ENCODE measurements around the gene SPAG8.

SPAG8 gene

DNA sequence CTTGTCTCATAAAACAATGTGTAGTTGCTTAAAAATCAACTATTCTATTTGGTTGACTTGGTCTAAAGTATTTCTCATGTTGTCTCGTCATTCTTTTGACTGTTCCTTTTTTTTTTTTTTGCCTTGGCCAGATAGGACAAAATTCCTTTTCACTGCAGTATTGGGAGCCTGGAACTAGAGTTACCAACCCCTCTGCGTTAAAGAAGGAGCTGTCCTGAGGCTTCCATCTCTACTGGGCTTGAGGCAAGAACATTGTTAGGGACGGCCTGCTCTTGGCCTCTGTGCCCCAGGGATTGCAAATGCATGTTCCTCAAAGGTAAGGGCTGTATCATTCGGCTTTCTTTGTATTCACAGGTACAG is 22.1 kb downstream of the SPAG8 start:
- Histone ChIP-seq H3K4me3 (no peak overlapping the region), H3K27ac (no peak overlapping the region)

DNA sequence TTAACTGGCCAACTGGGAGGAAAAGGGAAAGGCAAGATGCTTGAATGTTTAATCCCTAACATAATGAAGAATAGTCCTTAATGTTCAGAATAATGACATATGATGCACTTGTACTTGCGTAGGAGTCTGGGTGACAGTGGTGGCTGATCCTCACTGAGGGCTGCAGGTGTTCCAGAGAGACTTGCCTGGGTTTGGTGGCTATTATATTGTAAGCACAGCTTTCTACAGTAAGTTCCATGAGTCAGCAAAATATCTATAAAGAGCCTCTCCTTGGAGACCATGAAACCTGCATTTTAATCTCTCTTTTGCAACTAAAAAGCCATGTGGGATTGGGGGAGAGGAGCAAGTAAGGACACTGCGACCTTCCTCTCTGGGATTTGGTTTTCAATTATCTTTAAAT is 22.5 kb downstream of the SPAG8 start:
- no peak overlapping the region for H3K27ac ChIP-seq
- H3K4me3 ChIP-seq: no peak overlapping the region

DNA sequence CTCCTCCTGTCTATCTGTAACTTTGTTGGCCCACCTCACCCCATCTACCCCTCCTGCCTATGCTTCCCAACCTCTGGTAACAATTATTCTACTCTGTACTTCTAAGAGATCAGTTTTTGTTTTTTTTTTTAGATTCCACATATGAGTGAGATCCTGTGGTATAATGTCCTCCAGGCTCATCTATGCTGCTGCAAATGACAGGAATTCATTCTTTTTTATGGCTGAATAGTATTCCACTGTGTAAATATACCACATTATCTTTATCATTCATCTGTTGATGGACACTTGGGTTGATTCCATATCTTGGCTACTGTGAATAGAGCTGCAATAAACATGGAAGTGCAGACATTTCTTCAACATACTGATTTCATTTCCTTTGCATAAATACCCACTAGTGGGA is 28.6 kb downstream of the SPAG8 start:
- H3K4me3 ChIP-seq: no peak overlapping the region

DNA sequence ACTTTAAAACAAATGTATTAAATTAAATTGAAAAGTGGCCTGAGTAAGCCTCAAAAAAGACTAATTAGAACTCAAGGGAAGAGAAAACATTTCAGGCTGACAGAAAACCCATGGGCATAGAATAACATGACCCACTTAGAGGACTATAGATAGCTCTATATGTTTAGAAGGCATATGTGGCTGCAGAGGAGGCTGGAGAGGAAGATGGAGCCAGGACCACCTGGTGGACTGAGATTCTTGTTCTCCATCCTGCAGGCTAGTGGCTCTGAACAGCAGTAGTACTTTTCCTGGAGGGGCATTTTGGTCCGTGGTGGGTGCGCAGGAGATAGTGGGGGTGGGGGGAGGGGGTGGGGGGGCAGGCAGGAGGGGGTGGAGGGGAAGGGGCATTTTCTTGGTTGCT is 31.0 kb downstream of the SPAG8 start:
- Histone ChIP-seq H3K27ac (no peak overlapping the region), H3K4me3 (no peak overlapping the region)

More for the DNA sequence above, 28.6 kb downstream of the SPAG8 start:
- H3K27ac ChIP-seq: no peak overlapping the region

DNA sequence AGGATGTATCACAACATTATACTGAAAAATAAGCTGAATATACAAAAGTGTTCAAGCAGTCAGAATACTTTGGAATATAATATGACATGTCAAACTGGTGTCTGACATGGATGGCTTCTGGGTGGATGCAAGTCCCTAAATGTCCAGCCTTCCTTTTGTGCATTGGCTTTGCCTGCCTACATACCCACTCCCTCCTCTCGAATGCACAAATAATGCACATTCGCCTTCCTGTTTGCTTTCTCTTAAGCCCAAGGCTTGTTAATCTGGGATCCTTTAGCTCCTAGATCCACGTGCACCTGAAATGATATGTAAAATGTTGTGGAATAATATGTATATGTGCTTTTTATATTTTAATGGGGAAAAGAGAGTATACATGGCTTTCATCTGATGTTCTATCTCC is 33.6 kb downstream of the SPAG8 start:
- Histone ChIP-seq H3K27ac (no peak overlapping the region), H3K4me3 (no peak overlapping the region)

DNA sequence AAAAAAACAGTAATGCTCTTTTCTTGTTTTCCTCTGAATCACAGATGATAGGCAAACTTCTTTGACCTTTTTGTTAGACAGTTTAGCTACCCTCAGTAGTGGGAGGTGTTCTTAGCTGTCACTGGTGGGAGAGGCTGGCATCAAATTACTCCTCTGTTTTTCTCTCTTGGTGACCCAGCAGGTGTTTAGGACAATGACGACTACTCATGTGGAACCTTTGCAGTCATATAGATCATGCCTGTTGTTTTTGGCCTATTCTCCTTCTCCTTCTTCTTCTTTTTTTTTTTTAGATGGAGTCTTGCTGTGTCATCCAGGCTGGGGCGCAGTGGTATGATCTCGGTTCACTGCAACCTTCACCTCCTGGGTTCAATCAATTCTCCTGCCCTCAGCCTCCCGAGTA is 36.0 kb downstream of the SPAG8 start:
- Histone ChIP-seq H3K27ac (peak overlapping the region in 1 of 21 experiments; percentile 8), H3K4me3 (no peak overlapping the region)

DNA sequence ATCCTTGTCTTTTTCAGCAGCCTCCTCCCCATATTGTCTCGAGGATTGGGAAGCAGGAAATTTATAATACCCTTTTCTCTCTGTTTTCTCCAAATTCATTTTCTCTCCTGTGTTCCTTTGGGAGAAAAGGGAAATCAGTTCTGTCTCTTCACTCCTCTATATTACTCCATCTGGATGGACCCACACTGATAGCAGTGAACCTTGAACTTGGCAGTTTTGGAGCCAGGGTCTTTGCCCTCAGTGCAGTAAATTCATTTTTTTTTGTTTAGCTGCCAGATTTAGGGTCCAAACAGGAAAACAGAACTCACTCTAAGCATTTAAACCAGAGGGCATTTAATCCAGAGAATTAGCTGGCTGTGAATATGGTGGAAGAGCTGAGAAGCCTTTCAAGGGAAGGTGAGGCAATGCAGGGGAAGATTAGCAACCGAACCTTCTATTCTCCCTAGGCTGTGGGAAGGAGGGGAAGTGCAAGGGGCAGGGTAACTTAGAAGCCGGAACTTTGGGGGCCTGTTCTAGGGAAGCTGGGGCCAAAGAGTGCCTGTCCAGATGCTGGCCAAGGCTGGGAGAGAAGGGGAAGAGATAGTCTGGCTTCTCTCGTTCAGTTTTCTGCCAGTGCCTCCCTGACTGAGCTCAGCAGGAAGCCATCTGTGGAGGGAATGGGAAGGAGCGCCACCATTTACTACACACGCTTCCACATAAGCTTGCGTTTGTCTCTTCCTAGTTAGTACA is 37.0 kb downstream of the SPAG8 start:
- H3K4me3 ChIP-seq: no peak overlapping the region
- no peak overlapping the region for H3K27ac ChIP-seq

DNA sequence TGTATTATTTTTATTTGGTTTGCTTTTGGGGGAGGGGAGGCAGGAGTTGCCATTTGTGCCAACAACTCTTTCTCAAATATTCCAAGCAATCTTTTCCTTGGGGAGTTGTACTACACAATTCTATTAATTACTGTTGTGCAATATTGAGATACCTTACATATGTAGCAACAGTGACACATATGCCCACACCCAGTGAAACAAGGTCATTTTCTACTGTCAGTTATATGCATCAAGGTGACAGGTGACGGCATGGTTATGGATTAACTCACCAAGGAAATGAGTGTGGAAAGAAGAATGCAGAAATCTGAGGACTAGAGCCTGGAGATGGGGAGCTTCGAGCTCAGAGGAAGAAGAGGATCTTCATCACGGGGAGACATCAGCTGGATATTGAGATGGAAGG is 40.1 kb downstream of the SPAG8 start:
- H3K4me3 ChIP-seq: no peak overlapping the region
- peak overlapping the region in 1 of 21 experiments; percentile 16 for H3K27ac ChIP-seq

DNA sequence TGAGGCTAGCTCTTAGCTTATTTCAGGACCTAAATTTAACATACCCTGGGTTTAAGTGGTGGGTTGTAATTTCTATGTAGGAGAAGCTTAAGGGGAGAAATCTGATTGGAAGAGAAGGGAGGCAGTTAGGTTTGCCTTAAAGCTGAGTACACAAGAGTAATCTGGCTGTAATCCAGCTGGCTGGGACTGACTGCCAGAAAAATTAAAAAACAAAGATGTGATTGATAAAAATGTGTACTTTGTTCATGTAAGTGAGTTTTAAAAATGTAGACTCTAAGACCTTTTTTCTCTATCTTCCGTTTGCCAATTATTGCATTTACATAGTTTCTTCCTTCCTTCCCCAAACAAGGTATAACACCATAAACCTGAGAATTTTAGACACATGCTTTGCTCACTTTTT is 40.5 kb downstream of the SPAG8 start:
- Histone ChIP-seq H3K27ac (peak overlapping the region in 2 of 21 experiments; percentile 16 to 22), H3K4me3 (no peak overlapping the region)

DNA sequence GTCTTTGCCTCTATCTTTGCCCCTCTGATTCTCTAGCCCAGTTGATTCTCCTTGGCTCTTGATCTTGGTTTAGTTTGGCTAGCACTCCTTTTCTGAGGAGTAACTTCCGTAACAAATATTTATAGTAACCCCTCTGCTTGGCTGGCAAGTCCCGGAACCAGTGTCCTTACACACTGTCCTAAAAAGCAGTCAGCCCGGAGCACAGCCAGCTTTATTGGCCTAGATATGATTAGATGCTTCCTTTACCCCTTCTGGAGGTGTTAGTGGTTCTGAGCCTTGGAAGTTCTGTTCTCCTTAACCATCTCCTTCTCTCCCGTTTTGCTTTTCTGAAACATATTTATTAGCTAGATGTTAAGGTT is 41.0 kb downstream of the SPAG8 start:
- no peak overlapping the region for H3K4me3 ChIP-seq
- peak overlapping the region in 3 of 21 experiments; percentile 10 to 22 (median 16) for H3K27ac ChIP-seq

DNA sequence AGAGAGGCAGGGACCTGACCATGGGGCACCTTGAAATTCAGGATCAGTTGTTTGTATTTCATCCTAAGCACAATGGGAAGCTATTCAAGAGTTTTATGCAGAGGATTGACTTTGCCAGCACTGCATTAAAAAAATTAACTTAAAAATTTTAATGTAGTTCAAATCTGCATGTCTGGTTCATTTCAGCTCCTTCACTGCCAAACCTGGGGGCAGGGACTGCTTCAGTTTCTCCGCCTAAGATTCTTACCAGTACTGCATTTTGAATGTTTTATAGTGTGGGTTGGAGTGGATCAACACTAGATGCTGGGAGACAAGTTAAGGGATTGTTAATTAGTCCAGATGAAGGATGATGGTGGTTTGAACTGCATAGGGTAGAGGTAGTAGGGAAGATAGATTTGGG is 42.3 kb downstream of the SPAG8 start:
- H3K4me3 ChIP-seq: no peak overlapping the region
- H3K27ac ChIP-seq: no peak overlapping the region

DNA sequence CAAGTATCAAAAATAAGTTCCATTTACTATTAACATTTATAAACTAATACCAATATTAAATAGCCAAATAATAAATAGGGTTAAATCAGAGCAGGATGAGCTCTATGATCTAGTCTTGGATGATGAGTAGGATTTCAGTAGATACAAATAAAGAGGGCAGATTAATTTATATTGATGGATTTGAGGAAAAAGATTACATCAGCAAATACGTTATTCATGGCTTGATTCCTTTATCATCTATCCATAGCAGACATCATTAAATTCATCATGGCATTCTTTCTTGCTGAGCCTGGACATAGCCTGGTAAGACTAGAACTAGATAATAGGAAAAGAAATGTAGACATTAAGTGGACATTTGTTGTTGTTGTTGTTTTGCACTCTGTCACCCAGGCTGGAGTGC is 44.6 kb downstream of the SPAG8 start:
- H3K27ac ChIP-seq: no peak overlapping the region
- no peak overlapping the region for H3K4me3 ChIP-seq

DNA sequence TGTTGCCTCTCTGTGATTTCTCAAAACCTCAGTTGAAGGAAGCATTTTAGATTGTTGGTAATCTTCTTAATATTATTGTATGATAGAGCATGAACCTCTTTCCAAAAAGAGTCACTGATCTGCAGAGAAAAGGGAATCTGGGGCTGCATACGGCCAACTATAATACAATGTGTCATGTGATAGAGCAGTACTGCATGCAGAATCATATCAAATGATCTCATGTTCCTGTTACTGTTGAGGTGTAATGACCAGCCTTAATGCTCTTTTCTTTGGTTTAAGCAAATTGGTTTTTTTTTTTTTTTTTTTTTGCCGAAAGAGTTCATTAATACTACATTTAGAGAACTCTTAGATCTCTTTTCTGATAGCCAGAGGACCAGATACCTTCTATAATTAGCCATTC is 45.1 kb downstream of the SPAG8 start:
- no peak overlapping the region for H3K27ac ChIP-seq
- H3K4me3 ChIP-seq: no peak overlapping the region

DNA sequence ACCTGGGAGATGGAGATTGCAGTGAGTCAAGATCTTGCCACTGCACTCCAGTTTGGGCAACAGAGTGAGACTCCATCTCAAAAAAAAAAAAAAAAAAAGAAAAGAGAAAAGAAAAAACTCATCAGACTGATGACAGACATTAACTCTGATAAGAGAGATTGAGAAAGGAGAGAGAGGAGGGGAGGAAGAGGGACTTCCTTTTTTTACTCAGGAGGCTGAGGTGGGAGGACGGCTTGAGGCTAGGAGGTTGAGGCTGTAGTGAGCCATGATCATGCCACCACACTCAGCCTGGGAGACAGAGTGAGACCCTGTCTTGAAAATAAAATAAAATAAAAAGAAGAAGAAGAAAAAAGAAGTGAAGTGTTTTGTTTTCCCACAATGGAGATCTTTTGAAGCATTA is 48.3 kb downstream of the SPAG8 start:
- H3K27ac ChIP-seq: no peak overlapping the region
- H3K4me3 ChIP-seq: no peak overlapping the region

DNA sequence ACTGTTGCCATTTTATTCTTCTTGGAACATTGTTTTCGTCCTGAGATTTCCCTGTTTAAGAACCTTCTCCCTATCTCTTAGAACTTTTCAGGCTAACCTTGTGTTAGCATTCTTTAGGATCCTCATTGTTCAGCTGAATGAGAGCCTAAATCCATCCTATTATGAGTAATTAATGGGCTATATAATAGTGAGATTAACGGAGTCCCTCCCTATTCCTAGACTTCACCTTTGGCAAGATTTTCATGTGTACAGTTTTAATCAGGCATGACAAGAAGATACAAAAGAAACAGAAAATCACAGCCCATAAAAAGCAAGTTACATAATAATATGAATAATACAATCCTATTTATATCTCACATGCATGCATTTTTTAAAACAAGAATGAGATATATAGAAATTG is 48.9 kb downstream of the SPAG8 start:
- Histone ChIP-seq H3K4me3 (no peak overlapping the region), H3K27ac (no peak overlapping the region)

DNA sequence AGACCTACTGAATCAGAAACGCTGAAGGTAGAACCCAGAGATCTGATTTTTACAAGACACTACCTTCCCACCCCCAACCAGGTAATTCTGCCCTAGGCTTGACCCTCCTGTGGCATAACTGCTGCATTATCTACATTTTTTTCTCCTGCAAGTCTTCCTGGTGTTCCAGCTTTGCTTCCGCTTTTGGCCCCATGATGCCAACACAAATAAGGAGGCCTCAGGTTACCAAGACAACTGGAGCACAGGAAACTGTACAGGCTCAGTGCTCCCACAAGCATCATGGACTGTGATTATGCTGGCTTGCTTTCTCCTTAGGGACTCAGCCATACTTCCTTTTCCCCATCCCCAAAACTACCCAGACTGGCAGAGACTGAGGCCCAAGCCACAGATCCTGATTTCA is 51.4 kb downstream of the SPAG8 start:
- Histone ChIP-seq H3K4me3 (no peak overlapping the region), H3K27ac (no peak overlapping the region)

DNA sequence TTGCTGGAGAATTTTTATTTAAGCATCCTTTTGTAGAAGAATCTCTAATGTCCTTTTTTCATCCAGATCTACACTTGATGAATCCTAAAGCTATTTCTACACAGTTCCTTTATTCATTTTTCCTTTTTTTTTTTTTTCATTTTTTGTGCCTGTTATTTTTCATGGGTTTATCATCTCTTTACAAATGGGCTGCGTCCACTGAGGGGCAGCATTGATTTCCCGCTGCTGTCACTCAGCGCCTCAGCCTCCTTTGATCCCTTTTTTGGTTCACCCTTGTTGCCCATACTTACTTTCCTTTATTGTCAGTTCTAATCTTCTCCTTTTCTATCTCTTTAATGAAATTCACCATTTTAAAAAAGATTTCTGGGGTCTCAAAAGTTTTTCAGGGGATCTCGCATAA is 52.3 kb downstream of the SPAG8 start:
- Histone ChIP-seq H3K27ac (no peak overlapping the region), H3K4me3 (no peak overlapping the region)
